Activated CD4-positive, alpha-beta memory T cell treated with anti-CD3 and anti-CD28 coated beads for 36 hours (primary cell): ENCODE results near the gene TSPEAR. TPM values are rescaled to one million over a fixed set of nuclear protein-coding genes. Genes with fewer than 3 reads are reported as not detected.
A peak's percentile ranks its signal among the peaks of the same experiment; 100 is the strongest.

Experiments used
- CTCF ChIA-PET: fragments of 350-600 bp; sonication (Branson Sonifier 250); formaldehyde crosslinking; loops from one replicate; lab custom pipeline; 2021; ENCODE audit warnings: antibody characterized with exemption, inconsistent platforms; lab: Charles Lee
- POLR2A ChIA-PET: fragments of 350-600 bp; sonication (Branson Sonifier 250); formaldehyde crosslinking; loops from one replicate; lab custom pipeline; 2021; ENCODE audit warnings: antibody characterized with exemption; lab: Charles Lee
- DNase-seq: peaks from one replicate; pipeline ENCODE4 v3.0.0-alpha.2; 2020
- H3K27ac Mint-ChIP-seq: one replicate; pipeline ENCODE4 v1.8.0; 2021; ENCODE audit warnings: mixed read lengths
- H3K27me3 Mint-ChIP-seq: one replicate; pipeline ENCODE4 v1.8.0; 2021; ENCODE audit warnings: mixed read lengths
- H3K36me3 Mint-ChIP-seq: one replicate; pipeline ENCODE4 v1.8.0; 2021; ENCODE audit warnings: mixed read lengths
- H3K4me1 Mint-ChIP-seq: one replicate; pipeline ENCODE4 v1.8.0; 2021; ENCODE audit warnings: low read depth, mixed read lengths
- H3K4me3 Mint-ChIP-seq: one replicate; pipeline ENCODE4 v1.8.0; 2021; ENCODE audit warnings: mild to moderate bottlenecking, mixed read lengths
- H3K9me3 Mint-ChIP-seq: one replicate; pipeline ENCODE4 v1.8.0; 2021; ENCODE audit warnings: mixed read lengths
- intact Hi-C: fragments of 100-400 bp; cut with micrococcal nuclease; formaldehyde crosslinking; loops from one replicate; pipeline ENCODE4 v1.15.1; 2023
- total RNA-seq, 2 experiments: library from RNA; stranded (reverse); gene quantifications; one replicate each; pipeline ENCODE4 v1.2.3, GENCODE V29; 2021

TSPEAR gene
- total RNA-seq, 2 experiments from 2014 or later: not detected

- H3K9me3 Mint-ChIP-seq: peaks cover 29% of the 10 kb centered on the region
- ChIA-PET CTCF (interaction anchor here (1.0 kb wide), 1 partner anchor 20 kb away, joined by 3 read pairs; no protein-coding TSS in a partner anchor), POLR2A (no interaction called here)
- no peak overlapping the region for H3K27ac Mint-ChIP-seq
- no peaks in the 10 kb centered on the region for H3K27me3 Mint-ChIP-seq
- intact Hi-C loops: loop anchor here (10.0 kb wide), 1 partner anchor 74 kb away; the partner anchor contains the start of gene KRTAP10-5
- H3K4me1 Mint-ChIP-seq: peaks cover 45% of the 10 kb centered on the region
- peak; percentile 29 for DNase-seq
- peaks cover 16% of the 10 kb centered on the region for H3K36me3 Mint-ChIP-seq
- H3K4me3 Mint-ChIP-seq: no peak overlapping the region
Measured at GRCh38 chr21:44658913-44659595, 52.3 kb downstream of the TSPEAR start.

GRCh38 chr21:44658541-44658910, 52.8 kb downstream of the TSPEAR start:
- Mint-ChIP-seq H3K27me3 (no peaks in the 10 kb centered on the region), H3K36me3 (peaks cover 16% of the 10 kb centered on the region), H3K9me3 (peaks cover 24% of the 10 kb centered on the region), H3K4me1 (peaks cover 50% of the 10 kb centered on the region), H3K27ac (peak overlapping the region; percentile 89), H3K4me3 (peak overlapping the region; percentile 67)
- ChIA-PET CTCF (interaction anchor here (1.0 to 1.3 kb wide), 2 partner anchors 20 to 148 kb away, joined by 3 to 5 read pairs; no protein-coding TSS in a partner anchor), POLR2A (no interaction called here)
- intact Hi-C loops: loop anchor here (10.0 kb wide), 1 partner anchor 74 kb away; the partner anchor contains the start of gene KRTAP10-5
- DNase-seq: no peak

- H3K36me3 Mint-ChIP-seq: peaks cover 16% of the 10 kb centered on the region
- CTCF ChIA-PET: interaction anchor here (0.7 to 1.3 kb wide), 4 partner anchors 21 to 147 kb away, joined by 3 to 5 read pairs (median 3); no protein-coding TSS in a partner anchor
- POLR2A ChIA-PET: interaction anchor here (0.7 to 1.3 kb wide), 4 partner anchors 9 to 39 kb away, joined by 3 to 5 read pairs (median 4); partner anchors contain the start of genes KRTAP10-11 and KRTAP12-2
- H3K9me3 Mint-ChIP-seq: peaks cover 24% of the 10 kb centered on the region
- intact Hi-C loops: loop anchor here (10.0 kb wide), 1 partner anchor 73 kb away; the partner anchor contains the start of gene KRTAP10-5
- peak; percentile 56 for DNase-seq
- H3K4me1 Mint-ChIP-seq: peaks cover 51% of the 10 kb centered on the region
- H3K27me3 Mint-ChIP-seq: no peaks in the 10 kb centered on the region
- peak within 1 kb of the TSS; percentile 67 for H3K4me3 Mint-ChIP-seq
- H3K27ac Mint-ChIP-seq: peak within 1 kb of the TSS; percentile 89
Measured at GRCh38 chr21:44657635-44658540, 53.5 kb downstream of the TSPEAR start, which contains the start of gene KRTAP12-3. KRTAP12-3 (plus strand) TSS chr21:44657932; CDS start chr21:44657980, 48 bp downstream.

- H3K4me1 Mint-ChIP-seq: peaks cover 51% of the 10 kb centered on the region
- H3K27me3 Mint-ChIP-seq: no peaks in the 10 kb centered on the region
- POLR2A ChIA-PET: interaction anchor here (1.2 to 1.3 kb wide), 2 partner anchors 10 to 38 kb away, joined by 3 to 4 read pairs; partner anchors contain the start of gene KRTAP10-11
- CTCF ChIA-PET: no interaction called here
- H3K4me3 Mint-ChIP-seq: peak overlapping the region; percentile 67
- H3K36me3 Mint-ChIP-seq: peaks cover 16% of the 10 kb centered on the region
- intact Hi-C loops: loop anchor here (10.0 kb wide), 1 partner anchor 72 kb away; the partner anchor contains the start of gene KRTAP10-5
- DNase-seq: no peak
- peak overlapping the region; percentile 89 for H3K27ac Mint-ChIP-seq
- H3K9me3 Mint-ChIP-seq: peaks cover 22% of the 10 kb centered on the region
Measured at GRCh38 chr21:44656868-44657267, 54.5 kb downstream of the TSPEAR start.

GRCh38 chr21:44654576-44655175, 56.7 kb downstream of the TSPEAR start, which contains the start of gene KRTAP12-4:
KRTAP12-4 (minus strand) TSS chr21:44654659; CDS start chr21:44654614, 45 bp downstream.
- H3K27ac Mint-ChIP-seq: peak within 1 kb of the TSS; percentile 64
- intact Hi-C loops: loop anchor here (10.0 kb wide), 1 partner anchor 70 kb away; the partner anchor contains the start of gene KRTAP10-5
- DNase-seq: no peak
- ChIA-PET POLR2A (no interaction called here), CTCF (no interaction called here)
- H3K9me3 Mint-ChIP-seq: peaks cover 19% of the 10 kb centered on the region
- no peak within 1 kb of the TSS for H3K4me3 Mint-ChIP-seq
- no peaks in the 10 kb centered on the region for H3K27me3 Mint-ChIP-seq
- H3K36me3 Mint-ChIP-seq: peaks cover 16% of the 10 kb centered on the region
- H3K4me1 Mint-ChIP-seq: peaks cover 51% of the 10 kb centered on the region

- Mint-ChIP-seq H3K4me1 (peaks cover 46% of the 10 kb centered on the region), H3K9me3 (peaks cover 19% of the 10 kb centered on the region), H3K27me3 (no peaks in the 10 kb centered on the region), H3K36me3 (peaks cover 16% of the 10 kb centered on the region), H3K4me3 (no peak overlapping the region), H3K27ac (peak overlapping the region; percentile 64)
- ChIA-PET POLR2A (no interaction called here), CTCF (no interaction called here)
- intact Hi-C loops: loop anchor here (10.0 kb wide), 1 partner anchor 69 kb away; the partner anchor contains the start of gene KRTAP10-5
- peak; percentile 54 for DNase-seq
Measured at GRCh38 chr21:44653656-44654575, 57.5 kb downstream of the TSPEAR start.

- intact Hi-C loops: loop anchor here (10.0 kb wide), 1 partner anchor 68 kb away; the partner anchor contains the start of gene KRTAP10-5
- Mint-ChIP-seq H3K9me3 (peaks cover 19% of the 10 kb centered on the region), H3K4me1 (peaks cover 39% of the 10 kb centered on the region), H3K27ac (no peak overlapping the region), H3K27me3 (no peaks in the 10 kb centered on the region), H3K4me3 (no peak overlapping the region), H3K36me3 (peaks cover 16% of the 10 kb centered on the region)
- DNase-seq: no peak
- POLR2A ChIA-PET: no interaction called here
- CTCF ChIA-PET: no interaction called here
Measured at GRCh38 chr21:44653123-44653522, 58.2 kb downstream of the TSPEAR start.

GRCh38 chr21:44650973-44651675, 60.2 kb downstream of the TSPEAR start:
- Mint-ChIP-seq H3K36me3 (peaks cover under 1% of the 10 kb centered on the region), H3K4me3 (no peak overlapping the region), H3K9me3 (peaks cover 5% of the 10 kb centered on the region), H3K4me1 (peaks cover 22% of the 10 kb centered on the region), H3K27me3 (no peaks in the 10 kb centered on the region), H3K27ac (peak overlapping the region; percentile 6)
- no peak for DNase-seq
- ChIA-PET POLR2A (no interaction called here), CTCF (no interaction called here)
- intact Hi-C loops: loop anchor here (10.0 kb wide), 1 partner anchor 66 kb away; the partner anchor contains the start of gene KRTAP10-5

- ChIA-PET CTCF (no interaction called here), POLR2A (no interaction called here)
- H3K36me3 Mint-ChIP-seq: no peaks in the 10 kb centered on the region
- no peak for DNase-seq
- no peaks in the 10 kb centered on the region for H3K9me3 Mint-ChIP-seq
- H3K4me3 Mint-ChIP-seq: no peak overlapping the region
- no peak overlapping the region for H3K27ac Mint-ChIP-seq
- H3K27me3 Mint-ChIP-seq: no peaks in the 10 kb centered on the region
- intact Hi-C loops: loop anchor here (10.0 kb wide), 1 partner anchor 66 kb away; the partner anchor contains the start of gene KRTAP10-5
- H3K4me1 Mint-ChIP-seq: peaks cover 19% of the 10 kb centered on the region
Measured at GRCh38 chr21:44650265-44650972, 61.0 kb downstream of the TSPEAR start.
